ENCODE data around the gene FSTL4.
"Not testable (repeated sequence)": the region's sequence is repeated elsewhere in the genome, so short reads cannot be mapped to it uniquely, and the experiment has no call there.

The FSTL4 gene

DNA sequence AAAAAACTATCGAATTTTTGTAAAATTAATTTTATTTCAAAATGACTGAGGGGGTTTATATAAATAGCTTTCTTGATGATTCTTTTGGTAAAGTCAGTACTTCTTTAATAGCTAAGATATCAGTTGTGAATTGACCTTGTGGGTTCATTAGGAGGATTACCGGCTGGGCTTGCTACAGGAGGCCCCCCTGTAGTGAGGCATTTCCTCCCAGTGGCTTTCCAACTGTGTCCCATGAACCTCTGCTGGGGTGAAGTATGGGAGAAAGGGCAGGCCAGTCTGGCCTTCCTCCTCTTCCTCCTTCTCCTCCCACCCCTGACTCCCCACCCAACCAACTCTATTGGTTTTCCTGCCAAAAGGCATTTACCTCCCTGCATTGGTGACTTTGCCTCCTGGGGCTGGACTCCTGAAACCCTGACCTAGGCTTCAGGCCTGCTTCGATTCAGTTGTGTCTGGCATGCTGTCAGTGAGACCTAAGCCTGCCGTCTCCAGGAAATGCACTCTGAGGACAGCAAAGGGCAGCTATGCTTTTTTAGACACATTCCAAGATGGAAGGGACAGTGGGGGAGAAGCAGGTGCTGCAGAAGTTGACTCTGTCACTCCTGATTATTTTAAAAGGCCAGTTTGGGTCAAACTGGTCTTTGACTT is 415.8 kb downstream of the FSTL4 start:
- H3K9me3 ChIP-seq (ENCODE audit: control insufficient read depth in 2 of 2, low read length in 2 of 2), result no peaks in the 10 kb centered on the region

DNA sequence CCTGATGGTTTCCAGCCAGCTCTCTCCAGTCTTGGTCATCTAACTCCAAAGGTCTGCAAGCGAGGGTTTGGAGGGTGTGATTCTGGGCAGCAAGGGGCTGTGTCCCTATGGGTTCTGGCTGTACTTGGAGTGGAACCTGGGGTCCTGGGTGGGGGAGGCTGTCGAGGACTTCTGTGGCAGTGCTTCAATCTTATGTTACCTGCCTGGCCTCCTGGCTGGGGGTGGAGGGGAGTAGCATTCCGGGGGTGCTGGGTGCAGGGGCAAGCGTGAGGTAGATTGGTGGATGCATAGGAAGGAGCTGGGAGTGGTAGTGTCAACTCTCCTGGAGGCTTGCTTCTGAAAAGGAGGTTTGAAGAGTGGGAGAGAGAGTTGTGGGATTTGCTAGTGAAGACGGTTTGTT is 417.1 kb downstream of the FSTL4 start:
- Histone ChIP-seq H3K4me1 (ENCODE audit: control insufficient read depth in 2 of 2, insufficient read depth in 2 of 2, low read length in 2 of 2) (no peaks in the 10 kb centered on the region), H3K36me3 (ENCODE audit: control insufficient read depth in 2 of 2, insufficient read depth in 2 of 2, low read length in 2 of 2) (no peaks in the 10 kb centered on the region), H3K9ac (ENCODE audit: low read depth in 1 of 2, low read length in 2 of 2) (no peak overlapping the region), H3K27ac (ENCODE audit: low read depth in 2 of 2, low read length in 2 of 2) (no peak overlapping the region), H3K27me3 (ENCODE audit: control insufficient read depth in 2 of 2, insufficient read depth in 2 of 2, low read length in 2 of 2) (peaks cover 0 to 3% of the 10 kb centered on the region in 2 donors), H3K9me3 (ENCODE audit: control insufficient read depth in 2 of 2, low read length in 2 of 2) (no peaks in the 10 kb centered on the region), H3K4me3 (ENCODE audit: low read length in 2 of 2) (no peak overlapping the region)

More for the DNA sequence above, 415.8 kb downstream of the FSTL4 start:
- H3K36me3 ChIP-seq (ENCODE audit: control insufficient read depth in 2 of 2, insufficient read depth in 2 of 2, low read length in 2 of 2), result no peaks in the 10 kb centered on the region
- H3K4me1 ChIP-seq (ENCODE audit: control insufficient read depth in 2 of 2, insufficient read depth in 2 of 2, low read length in 2 of 2), result no peaks in the 10 kb centered on the region
- H3K9ac ChIP-seq (ENCODE audit: low read depth in 1 of 2, low read length in 2 of 2), result no peak overlapping the region
- no peak overlapping the region for H3K27ac ChIP-seq (ENCODE audit: low read depth in 2 of 2, low read length in 2 of 2)
- H3K27me3 ChIP-seq (ENCODE audit: control insufficient read depth in 2 of 2, insufficient read depth in 2 of 2, low read length in 2 of 2), result peaks cover 0 to 3% of the 10 kb centered on the region in 2 donors
- no peak overlapping the region for H3K4me3 ChIP-seq (ENCODE audit: low read length in 2 of 2)

DNA sequence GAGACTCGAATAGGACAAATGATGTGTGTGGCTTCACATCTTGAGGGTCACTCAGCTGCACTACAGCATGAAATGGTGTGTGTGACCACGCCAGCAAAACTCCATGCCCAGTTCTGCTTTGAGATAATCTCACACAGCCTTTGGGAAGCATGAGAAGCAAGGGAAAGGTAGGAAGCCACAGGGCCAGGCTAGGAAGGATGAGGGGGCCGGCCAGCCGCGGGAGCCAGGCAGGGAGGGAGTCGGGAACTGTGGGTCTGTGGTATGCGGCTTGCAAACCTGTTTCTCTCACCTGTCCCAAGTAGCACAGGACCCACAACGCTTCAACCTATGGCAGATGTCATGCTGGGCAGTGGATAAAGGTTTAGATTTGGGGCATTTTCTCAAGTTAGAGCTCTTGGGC is 418.5 kb downstream of the FSTL4 start:
- no peaks in the 10 kb centered on the region for H3K9me3 ChIP-seq (ENCODE audit: control insufficient read depth in 2 of 2, low read length in 2 of 2)
- no peak overlapping the region for H3K27ac ChIP-seq (ENCODE audit: low read depth in 2 of 2, low read length in 2 of 2)
- H3K27me3 ChIP-seq (ENCODE audit: control insufficient read depth in 2 of 2, insufficient read depth in 2 of 2, low read length in 2 of 2), result no peaks in the 10 kb centered on the region
- no peak overlapping the region for H3K9ac ChIP-seq (ENCODE audit: low read depth in 1 of 2, low read length in 2 of 2)
- H3K4me3 ChIP-seq (ENCODE audit: low read length in 2 of 2), result no peak overlapping the region
- H3K4me1 ChIP-seq (ENCODE audit: control insufficient read depth in 2 of 2, insufficient read depth in 2 of 2, low read length in 2 of 2), result no peaks in the 10 kb centered on the region
- no peaks in the 10 kb centered on the region for H3K36me3 ChIP-seq (ENCODE audit: control insufficient read depth in 2 of 2, insufficient read depth in 2 of 2, low read length in 2 of 2)

DNA sequence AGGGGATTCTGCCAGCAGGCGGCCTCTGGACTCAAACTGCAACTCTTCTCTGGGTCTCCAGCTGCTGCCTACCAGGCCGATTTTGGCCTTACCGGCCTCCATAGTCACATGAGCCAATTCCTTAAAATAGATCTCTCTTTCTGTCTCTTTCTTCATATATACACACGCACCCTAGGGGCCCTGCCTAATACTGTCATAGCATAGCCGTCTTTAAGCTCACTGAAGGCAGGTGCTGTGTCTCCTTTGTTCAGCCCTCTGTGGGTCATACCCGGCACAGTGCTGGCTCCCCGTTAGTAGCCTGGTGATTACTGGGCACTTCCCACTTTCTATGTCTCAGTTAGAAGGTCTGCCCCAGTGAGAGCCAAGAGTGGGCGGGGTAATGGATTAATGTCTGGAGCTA is 419.6 kb downstream of the FSTL4 start:
- Histone ChIP-seq H3K27me3 (ENCODE audit: control insufficient read depth in 2 of 2, insufficient read depth in 2 of 2, low read length in 2 of 2) (no peaks in the 10 kb centered on the region), H3K9me3 (ENCODE audit: control insufficient read depth in 2 of 2, low read length in 2 of 2) (no peaks in the 10 kb centered on the region), H3K4me1 (ENCODE audit: control insufficient read depth in 2 of 2, insufficient read depth in 2 of 2, low read length in 2 of 2) (no peaks in the 10 kb centered on the region), H3K9ac (ENCODE audit: low read depth in 1 of 2, low read length in 2 of 2) (no peak overlapping the region), H3K27ac (ENCODE audit: low read depth in 2 of 2, low read length in 2 of 2) (no peak overlapping the region), H3K4me3 (ENCODE audit: low read length in 2 of 2) (no peak overlapping the region), H3K36me3 (ENCODE audit: control insufficient read depth in 2 of 2, insufficient read depth in 2 of 2, low read length in 2 of 2) (no peaks in the 10 kb centered on the region)

DNA sequence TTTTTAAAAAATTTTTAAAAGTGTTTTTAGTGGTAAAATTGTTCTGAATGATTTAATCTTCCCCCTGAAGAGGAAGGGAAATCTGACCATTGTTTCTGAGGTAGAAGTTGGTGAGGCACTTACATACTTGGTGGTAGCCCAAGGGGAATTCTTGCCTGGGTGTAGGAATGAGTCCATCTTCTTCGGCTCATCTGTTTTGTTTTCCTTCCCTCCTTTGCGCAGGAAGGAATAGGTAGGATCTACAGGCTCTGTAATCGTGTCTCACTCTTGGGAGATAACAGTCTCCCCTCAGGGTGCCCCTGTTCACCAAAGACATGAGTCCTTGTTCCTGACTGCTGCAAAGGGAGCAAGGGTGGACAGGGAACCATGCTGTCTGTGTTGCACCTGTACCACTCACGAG is 422.5 kb downstream of the FSTL4 start:
- Histone ChIP-seq H3K9ac (ENCODE audit: low read depth in 1 of 2, low read length in 2 of 2) (no peak overlapping the region), H3K9me3 (ENCODE audit: control insufficient read depth in 2 of 2, low read length in 2 of 2) (no peaks in the 10 kb centered on the region), H3K27ac (ENCODE audit: low read depth in 2 of 2, low read length in 2 of 2) (no peak overlapping the region), H3K4me3 (ENCODE audit: low read length in 2 of 2) (no peak overlapping the region), H3K36me3 (ENCODE audit: control insufficient read depth in 2 of 2, insufficient read depth in 2 of 2, low read length in 2 of 2) (no peaks in the 10 kb centered on the region), H3K27me3 (ENCODE audit: control insufficient read depth in 2 of 2, insufficient read depth in 2 of 2, low read length in 2 of 2) (no peaks in the 10 kb centered on the region), H3K4me1 (ENCODE audit: control insufficient read depth in 2 of 2, insufficient read depth in 2 of 2, low read length in 2 of 2) (no peaks in the 10 kb centered on the region)

DNA sequence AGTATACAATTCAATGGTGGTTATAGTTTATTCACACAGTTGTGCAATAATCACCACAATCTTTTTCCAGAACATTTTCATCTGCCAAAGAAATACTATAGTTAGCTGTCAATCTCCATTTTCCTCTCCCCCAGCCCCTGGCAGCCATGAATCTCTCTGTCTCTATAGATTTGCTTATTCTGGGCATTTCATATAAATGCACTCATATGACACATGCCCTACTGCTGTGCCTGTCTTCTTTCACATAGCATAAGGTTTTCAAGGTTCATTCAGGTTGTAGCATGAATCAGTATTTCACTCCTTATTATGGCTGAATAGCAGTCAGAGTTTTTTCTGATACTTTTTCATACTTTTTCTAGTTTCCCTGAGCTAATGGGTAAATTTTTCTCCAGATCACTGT is 432.9 kb downstream of the FSTL4 start:
- Histone ChIP-seq H3K4me1 (ENCODE audit: control insufficient read depth in 2 of 2, insufficient read depth in 2 of 2, low read length in 2 of 2) (no peaks in the 10 kb centered on the region), H3K9me3 (ENCODE audit: control insufficient read depth in 2 of 2, low read length in 2 of 2) (no peaks in the 10 kb centered on the region), H3K27ac (ENCODE audit: low read depth in 2 of 2, low read length in 2 of 2) (no peak overlapping the region), H3K4me3 (ENCODE audit: low read length in 2 of 2) (no peak overlapping the region), H3K36me3 (ENCODE audit: control insufficient read depth in 2 of 2, insufficient read depth in 2 of 2, low read length in 2 of 2) (no peaks in the 10 kb centered on the region), H3K9ac (ENCODE audit: low read depth in 1 of 2, low read length in 2 of 2) (no peak overlapping the region), H3K27me3 (ENCODE audit: control insufficient read depth in 2 of 2, insufficient read depth in 2 of 2, low read length in 2 of 2) (no peaks in the 10 kb centered on the region)

DNA sequence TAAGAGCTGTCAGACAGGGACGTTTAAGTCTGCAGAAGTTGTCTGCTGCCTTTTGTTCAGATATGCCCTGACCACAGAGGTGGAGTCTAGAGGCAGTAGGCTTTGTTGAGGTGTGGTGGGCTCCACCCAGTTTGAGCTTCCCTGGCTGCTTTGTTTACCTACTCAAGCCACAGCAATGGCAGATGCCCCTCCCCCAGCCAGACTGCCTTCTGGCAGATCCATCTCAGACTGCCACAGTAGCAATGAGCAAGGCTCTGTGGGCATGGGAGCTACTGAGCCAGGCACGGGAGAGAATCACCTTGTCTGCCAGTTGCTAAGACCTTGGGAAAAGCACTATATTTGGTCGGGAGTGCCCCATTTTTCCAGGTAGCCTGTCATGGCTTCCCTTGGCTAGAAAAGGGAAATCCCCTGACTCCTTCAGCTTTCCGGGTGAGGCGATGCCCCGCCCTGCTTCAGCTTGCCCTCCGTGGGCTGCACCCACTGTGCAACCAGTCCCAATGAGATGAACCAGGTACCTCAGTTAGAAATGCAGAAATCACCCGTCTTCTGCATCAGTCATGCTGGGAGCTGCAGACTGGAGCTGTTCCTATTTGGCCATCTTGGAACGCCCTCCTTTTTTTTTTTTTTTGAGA is 441.5 kb downstream of the FSTL4 start:
- H3K9ac ChIP-seq (ENCODE audit: low read depth in 1 of 2, low read length in 2 of 2); H3K36me3 ChIP-seq (ENCODE audit: control insufficient read depth in 2 of 2, insufficient read depth in 2 of 2, low read length in 2 of 2); H3K9me3 ChIP-seq (ENCODE audit: control insufficient read depth in 2 of 2, low read length in 2 of 2); H3K27me3 ChIP-seq (ENCODE audit: control insufficient read depth in 2 of 2, insufficient read depth in 2 of 2, low read length in 2 of 2); H3K4me3 ChIP-seq (ENCODE audit: low read length in 2 of 2); H3K27ac ChIP-seq (ENCODE audit: low read depth in 2 of 2, low read length in 2 of 2); H3K4me1 ChIP-seq (ENCODE audit: control insufficient read depth in 2 of 2, insufficient read depth in 2 of 2, low read length in 2 of 2): not testable (repeated sequence)

DNA sequence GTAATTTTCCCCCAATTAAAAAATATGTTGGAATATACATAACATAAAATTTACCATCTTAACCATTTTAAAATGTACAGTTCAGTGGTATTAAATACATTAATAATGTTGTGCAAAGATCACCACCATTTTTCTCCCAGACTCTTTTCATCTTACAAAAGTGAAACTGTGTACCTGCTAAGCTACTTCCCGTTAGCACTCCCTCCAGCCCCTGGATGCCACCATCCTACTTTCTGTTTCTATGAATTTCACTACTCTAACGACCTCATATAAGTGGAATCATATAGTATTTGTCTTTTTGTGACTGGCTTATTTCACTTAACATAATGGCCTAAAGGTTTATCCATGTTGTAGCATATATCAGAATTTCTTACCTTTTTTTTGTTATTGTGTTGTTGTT is 447.6 kb downstream of the FSTL4 start:
- Histone ChIP-seq H3K9me3 (ENCODE audit: control insufficient read depth in 2 of 2, low read length in 2 of 2) (no peaks in the 10 kb centered on the region), H3K36me3 (ENCODE audit: control insufficient read depth in 2 of 2, insufficient read depth in 2 of 2, low read length in 2 of 2) (no peaks in the 10 kb centered on the region), H3K9ac (ENCODE audit: low read depth in 1 of 2, low read length in 2 of 2) (no peak overlapping the region), H3K4me3 (ENCODE audit: low read length in 2 of 2) (no peak overlapping the region), H3K27ac (ENCODE audit: low read depth in 2 of 2, low read length in 2 of 2) (no peak overlapping the region), H3K4me1 (ENCODE audit: control insufficient read depth in 2 of 2, insufficient read depth in 2 of 2, low read length in 2 of 2) (no peaks in the 10 kb centered on the region), H3K27me3 (ENCODE audit: control insufficient read depth in 2 of 2, insufficient read depth in 2 of 2, low read length in 2 of 2) (no peaks in the 10 kb centered on the region)

DNA sequence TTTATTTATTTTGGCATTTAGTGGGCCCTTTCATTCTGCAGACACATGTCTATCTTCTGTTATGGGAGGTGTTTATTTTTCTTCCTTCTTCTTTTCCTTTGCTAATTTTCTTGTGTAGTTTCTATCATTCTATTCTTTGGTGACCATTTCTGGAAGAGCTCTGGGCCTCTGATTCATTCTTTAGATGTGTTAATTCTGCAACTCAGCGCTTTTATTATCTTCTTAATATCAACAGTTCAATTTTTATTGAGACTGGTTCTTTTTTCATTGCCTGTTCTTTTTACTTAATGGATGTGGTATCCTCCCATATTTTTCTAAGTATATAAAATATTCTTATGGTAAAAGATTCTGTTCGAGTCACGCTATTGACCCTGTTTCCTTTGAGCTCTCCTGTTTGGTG is 448.5 kb downstream of the FSTL4 start:
- H3K4me3 ChIP-seq (ENCODE audit: low read length in 2 of 2), result no peak overlapping the region
- no peaks in the 10 kb centered on the region for H3K36me3 ChIP-seq (ENCODE audit: control insufficient read depth in 2 of 2, insufficient read depth in 2 of 2, low read length in 2 of 2)
- no peak overlapping the region for H3K27ac ChIP-seq (ENCODE audit: low read depth in 2 of 2, low read length in 2 of 2)
- H3K9ac ChIP-seq (ENCODE audit: low read depth in 1 of 2, low read length in 2 of 2), result no peak overlapping the region
- H3K4me1 ChIP-seq (ENCODE audit: control insufficient read depth in 2 of 2, insufficient read depth in 2 of 2, low read length in 2 of 2), result no peaks in the 10 kb centered on the region
- H3K27me3 ChIP-seq (ENCODE audit: control insufficient read depth in 2 of 2, insufficient read depth in 2 of 2, low read length in 2 of 2), result no peaks in the 10 kb centered on the region
- no peaks in the 10 kb centered on the region for H3K9me3 ChIP-seq (ENCODE audit: control insufficient read depth in 2 of 2, low read length in 2 of 2)

DNA sequence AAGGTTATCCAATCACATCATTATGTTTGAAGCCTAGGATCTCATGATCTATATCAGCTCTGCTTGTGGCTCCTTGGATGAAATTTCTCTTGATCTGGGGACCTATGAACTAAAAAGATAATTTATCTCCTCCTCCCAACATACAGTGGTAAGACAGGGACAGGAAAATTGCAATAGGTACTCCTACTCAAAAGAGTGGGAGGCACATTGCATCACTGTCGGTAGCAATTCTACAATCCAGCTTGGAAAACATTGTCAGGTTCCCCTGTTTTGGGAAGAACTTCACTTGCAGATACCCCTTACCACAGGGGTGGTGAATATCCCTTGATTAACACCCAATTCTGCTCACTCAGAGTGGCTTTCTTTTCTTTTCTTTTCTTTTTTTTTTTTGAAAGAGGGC is 452.8 kb downstream of the FSTL4 start:
- Histone ChIP-seq H3K9ac (ENCODE audit: low read depth in 1 of 2, low read length in 2 of 2) (no peak overlapping the region), H3K27ac (ENCODE audit: low read depth in 2 of 2, low read length in 2 of 2) (no peak overlapping the region), H3K4me3 (ENCODE audit: low read length in 2 of 2) (no peak overlapping the region), H3K27me3 (ENCODE audit: control insufficient read depth in 2 of 2, insufficient read depth in 2 of 2, low read length in 2 of 2) (no peaks in the 10 kb centered on the region), H3K4me1 (ENCODE audit: control insufficient read depth in 2 of 2, insufficient read depth in 2 of 2, low read length in 2 of 2) (no peaks in the 10 kb centered on the region), H3K9me3 (ENCODE audit: control insufficient read depth in 2 of 2, low read length in 2 of 2) (no peaks in the 10 kb centered on the region), H3K36me3 (ENCODE audit: control insufficient read depth in 2 of 2, insufficient read depth in 2 of 2, low read length in 2 of 2) (no peaks in the 10 kb centered on the region)

Data from mucosa of rectum (tissue), 2 donors.